Endothelial cell of umbilical vein (primary cell): Measurements from ENCODE around the gene COL9A3. TPM values are rescaled to one million over a fixed set of nuclear protein-coding genes. Genes with fewer than 3 reads are reported as not detected.

ENCODE experiments used
- BruUV-seq: library from RNA; stranded (reverse); fragments of 400-500 nt; replicated peaks from 2 replicates; lab custom pipeline; 2021; lab: Mats Ljungman, UMichigan
- CTCF ChIA-PET: fragments of 300-600, 350-600 bp; sonication (Branson Sonifier 250); formaldehyde crosslinking; loops from one replicate; lab custom pipeline; 2021; ENCODE audit warnings: antibody characterized with exemption, inconsistent platforms; lab: Charles Lee
- POLR2A ChIA-PET: fragments of 300-600, 350-600 bp; sonication (Branson Sonifier 250); formaldehyde crosslinking; loops from one replicate; lab custom pipeline; 2021; ENCODE audit warnings: antibody characterized with exemption, inconsistent platforms; lab: Charles Lee
- DNase-seq: peaks from one replicate; pipeline ENCODE4 v3.0.0-alpha.2; 2011; ENCODE audit warnings: low read depth, low spot score
- FAIRE-seq: peaks from 2 replicates; lab custom pipeline; 2011; peaks lifted over from hg19 to GRCh38; lab: Jason Lieb, UNC
- H2AFZ ChIP-seq: 2 replicates; pipeline ENCODE4 v1.6.0; 2012; ENCODE audit warnings: low read depth, low read length, control low read depth, inconsistent platforms
- H3K27ac ChIP-seq: 2 replicates; pipeline ENCODE4 v1.5.1; 2011; ENCODE audit warnings: low read depth, mild to moderate bottlenecking, control low read depth, low read length, moderate library complexity; ENCODE audit not compliant: insufficient read depth
- H3K27me3 ChIP-seq, 2 experiments: 2 replicates each; pipeline versions ENCODE4 v1.6.0 to v1.6.1; 2011; ENCODE audit warnings: low read length in 2 of 2, mixed read lengths in 1 of 2; ENCODE audit not compliant: control insufficient read depth in 2 of 2, insufficient read depth in 2 of 2
- H3K36me3 ChIP-seq, 2 experiments: 2 replicates in 1 of 2; 3 replicates in 1 of 2; pipeline ENCODE4 v1.5.1; 2011; ENCODE audit warnings: low read length in 2 of 2, mild to moderate bottlenecking in 1 of 2, moderate library complexity in 1 of 2; ENCODE audit not compliant: control insufficient read depth in 2 of 2, insufficient read depth in 2 of 2; ENCODE audit errors: extremely low read depth in 1 of 2
- H3K4me1 ChIP-seq: 3 replicates; pipeline ENCODE4 v1.5.1; 2011; ENCODE audit warnings: mild to moderate bottlenecking, low read length; ENCODE audit not compliant: control insufficient read depth, insufficient read depth; ENCODE audit errors: extremely low read depth
- H3K4me2 ChIP-seq: 2 replicates; pipeline ENCODE4 v1.6.1; 2011; ENCODE audit warnings: low read length, control low read depth, mixed read lengths; ENCODE audit not compliant: insufficient read depth
- H3K4me3 ChIP-seq, 3 experiments: fragments of 200-600 bp in 1 of 3; sonication (generic), shearing (Covaris generic) in 1 of 3; replicated peaks in 1 of 3; 2 replicates each; pipeline ENCODE4 v1.5.1; 2011 to 2016; ENCODE audit warnings: control low read depth in 3 of 3, low read length in 3 of 3, mild to moderate bottlenecking in 2 of 3, inconsistent platforms in 1 of 3, low read depth in 1 of 3, moderate library complexity in 1 of 3; ENCODE audit not compliant: insufficient read depth in 1 of 3
- H3K79me2 ChIP-seq: 2 replicates; pipeline ENCODE4 v1.6.0; 2012; ENCODE audit warnings: low read length, inconsistent platforms; ENCODE audit not compliant: control insufficient read depth, insufficient read depth
- H3K9ac ChIP-seq: replicated peaks from 2 replicates; pipeline ENCODE3; 2011; ENCODE audit warnings: low read length, control low read depth; ENCODE audit not compliant: insufficient read depth; ENCODE audit errors: extremely low read depth
- H3K9me1 ChIP-seq: replicated peaks from 3 replicates; pipeline ENCODE4 v1.6.0; 2011; ENCODE audit warnings: mild to moderate bottlenecking, low read length; ENCODE audit not compliant: control insufficient read depth, insufficient read depth; ENCODE audit errors: extremely low read depth
- H3K9me3 ChIP-seq: replicated peaks from 2 replicates; pipeline ENCODE4 v1.5.1; 2012; ENCODE audit warnings: low read length, inconsistent platforms; ENCODE audit not compliant: control insufficient read depth, insufficient read depth
- H4K20me1 ChIP-seq: replicated peaks from 2 replicates; pipeline ENCODE3; 2011; ENCODE audit warnings: mild to moderate bottlenecking, low read length; ENCODE audit not compliant: control insufficient read depth, insufficient read depth; ENCODE audit errors: extremely low read depth
- EZH2 ChIP-seq: IDR thresholded peaks from 2 replicates; pipeline ENCODE4 v1.6.1; 2012; ENCODE audit warnings: borderline replicate concordance, low read depth, mild to moderate bottlenecking, moderate library complexity, low read length, inconsistent platforms; ENCODE audit not compliant: severe bottlenecking
- FOS ChIP-seq: IDR thresholded peaks from 2 replicates; pipeline ENCODE4 v1.6.1; 2011; ENCODE audit warnings: mild to moderate bottlenecking, low read length, moderate library complexity, borderline replicate concordance; ENCODE audit not compliant: insufficient read depth
- GATA2 ChIP-seq: IDR thresholded peaks from 2 replicates; pipeline ENCODE4 v1.7.0; 2011; ENCODE audit warnings: low read depth, mild to moderate bottlenecking, moderate library complexity, mixed read lengths, low read length; ENCODE audit not compliant: insufficient read length, insufficient read depth
- JUN ChIP-seq: IDR thresholded peaks from 2 replicates; pipeline ENCODE4 v1.6.1; 2011; ENCODE audit warnings: borderline replicate concordance, low read depth; ENCODE audit not compliant: insufficient read length, insufficient read depth
- MYC ChIP-seq: IDR thresholded peaks from one replicate; pipeline ENCODE4 v1.6.1; 2011; ENCODE audit warnings: mild to moderate bottlenecking, low read depth, low read length
- POLR2A ChIP-seq: IDR thresholded peaks from 2 replicates; pipeline ENCODE4 v1.6.1; 2012; ENCODE audit warnings: low read depth, mild to moderate bottlenecking, control low read depth, low read length
- POLR2AphosphoS5 ChIP-seq: IDR thresholded peaks from 2 replicates; pipeline ENCODE4 v1.6.1; 2012; ENCODE audit warnings: low read depth, mild to moderate bottlenecking, control low read depth, low read length, moderate library complexity; ENCODE audit not compliant: insufficient read depth
- dilution Hi-C: fragments of 300-500 bp; cut with MboI; formaldehyde crosslinking; loops from one replicate; pipeline ENCODE4 v1.15.0; 2019; ENCODE audit warnings: low sequenced_read_pairs; ENCODE audit not compliant: extremely low pct_ligation_motif_present
- intact Hi-C: fragments of 100-400 bp; cut with micrococcal nuclease; formaldehyde crosslinking; loops from one replicate; pipeline ENCODE4 v1.10.0; 2022
- polyA plus RNA-seq, 4 experiments: library from polyadenylated mRNA; depleted of rRNA in 3 of 4; stranded (reverse) in 3 of 4; unstranded in 1 of 4; fragments of >200 nt; gene quantifications; 2 replicates each; pipeline versions ENCODE4 v1.2.1 to v1.2.3, GENCODE V29; 2011 to 2012; ENCODE audit warnings: missing spikeins in 1 of 4
- total RNA-seq: library from RNA; stranded (reverse); gene quantifications from 2 replicates; pipeline ENCODE4 v1.2.3, GENCODE V29; 2021
- TF ChIP-seq, protein P1 (sequence below): IDR thresholded peaks from 2 replicates; pipeline ENCODE4 v1.6.1; 2011; ENCODE audit not compliant: insufficient read depth, insufficient read length
- TF ChIP-seq, protein P2 (sequence below), 2 donors: IDR thresholded peaks; 1 replicate in 1 of 2; 2 replicates in 1 of 2; pipeline ENCODE4 v1.5.1; 2011; ENCODE audit warnings: low read length in 2 of 2, mild to moderate bottlenecking in 2 of 2, moderate library complexity in 2 of 2, control low read depth in 1 of 2, inconsistent platforms in 1 of 2, low read depth in 1 of 2; ENCODE audit not compliant: insufficient read depth in 1 of 2; ENCODE audit errors: extremely low read depth in 1 of 2

COL9A3 gene
- total and polyA plus RNA-seq, 2 donors (not counting 3 experiments of a cell fraction or from before 2014, with no cell fraction given): 0.46 to 0.60 TPM

DNA sequence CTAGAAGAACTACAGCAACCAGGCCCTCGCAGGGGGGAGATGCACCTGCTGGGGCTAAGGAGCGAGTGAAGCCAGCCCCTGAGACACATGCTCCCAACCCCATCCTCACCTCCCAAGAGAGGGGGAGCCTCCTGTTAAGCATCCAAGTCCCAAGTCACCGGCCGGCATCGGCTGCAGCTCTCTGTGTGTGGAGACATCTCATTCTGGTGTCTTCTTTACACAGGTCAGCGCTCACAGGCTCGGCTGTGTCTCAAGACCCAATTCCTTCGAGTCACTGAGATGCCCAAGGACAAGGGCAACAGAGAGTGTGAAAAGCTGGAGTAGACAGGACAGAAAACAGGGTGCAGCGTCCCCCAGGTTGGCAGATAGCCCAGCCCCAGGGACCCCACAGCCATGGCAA is 41.6 kb upstream of the COL9A3 start:
- H2AFZ ChIP-seq: no peak overlapping the region
- ChIA-PET CTCF (no interaction called here), POLR2A (no interaction called here)
- TF ChIP-seq EZH2 (no peak), FOS (no peak), GATA2 (no peak), POLR2AphosphoS5 (no peak), JUN (no peak), MYC (no peak), POLR2A (no peak)
- TF ChIP-seq, protein P1, sequence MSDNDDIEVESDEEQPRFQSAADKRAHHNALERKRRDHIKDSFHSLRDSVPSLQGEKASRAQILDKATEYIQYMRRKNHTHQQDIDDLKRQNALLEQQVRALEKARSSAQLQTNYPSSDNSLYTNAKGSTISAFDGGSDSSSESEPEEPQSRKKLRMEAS: no peak
- TF ChIP-seq, protein P2, sequence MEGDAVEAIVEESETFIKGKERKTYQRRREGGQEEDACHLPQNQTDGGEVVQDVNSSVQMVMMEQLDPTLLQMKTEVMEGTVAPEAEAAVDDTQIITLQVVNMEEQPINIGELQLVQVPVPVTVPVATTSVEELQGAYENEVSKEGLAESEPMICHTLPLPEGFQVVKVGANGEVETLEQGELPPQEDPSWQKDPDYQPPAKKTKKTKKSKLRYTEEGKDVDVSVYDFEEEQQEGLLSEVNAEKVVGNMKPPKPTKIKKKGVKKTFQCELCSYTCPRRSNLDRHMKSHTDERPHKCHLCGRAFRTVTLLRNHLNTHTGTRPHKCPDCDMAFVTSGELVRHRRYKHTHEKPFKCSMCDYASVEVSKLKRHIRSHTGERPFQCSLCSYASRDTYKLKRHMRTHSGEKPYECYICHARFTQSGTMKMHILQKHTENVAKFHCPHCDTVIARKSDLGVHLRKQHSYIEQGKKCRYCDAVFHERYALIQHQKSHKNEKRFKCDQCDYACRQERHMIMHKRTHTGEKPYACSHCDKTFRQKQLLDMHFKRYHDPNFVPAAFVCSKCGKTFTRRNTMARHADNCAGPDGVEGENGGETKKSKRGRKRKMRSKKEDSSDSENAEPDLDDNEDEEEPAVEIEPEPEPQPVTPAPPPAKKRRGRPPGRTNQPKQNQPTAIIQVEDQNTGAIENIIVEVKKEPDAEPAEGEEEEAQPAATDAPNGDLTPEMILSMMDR (IDR thresholded peaks at IDR 0.05; ENCODE audit: extremely low read depth in 1 of 2, insufficient read depth in 1 of 2, low read depth in 1 of 2, low read length in 2 of 2): no peak
- no peaks in the 10 kb centered on the region for H3K27me3 ChIP-seq
- no peak overlapping the region for H3K4me3 ChIP-seq
- FAIRE-seq: no peak
- intact Hi-C loops: no loop called here
- dilution Hi-C loops: no loop called here
- no peaks in the 10 kb centered on the region for H3K79me2 ChIP-seq
- H3K9me3 ChIP-seq: no peaks in the 10 kb centered on the region
- H3K9ac ChIP-seq: no peak overlapping the region
- no peaks in the 10 kb centered on the region for H3K9me1 ChIP-seq
- H3K27ac ChIP-seq: no peak overlapping the region
- no peaks in the 10 kb centered on the region for H4K20me1 ChIP-seq
- H3K36me3 ChIP-seq: no peaks in the 10 kb centered on the region
- no TSS peak for BruUV-seq
- H3K4me1 ChIP-seq: peaks cover 11% of the 10 kb centered on the region
- no peak overlapping the region for H3K4me2 ChIP-seq
- no peak for DNase-seq
